Left renal cortex interstitium (tissue), 4 donors: ENCODE data around the gene TXNRD1. TPM values are rescaled to one million over a fixed set of nuclear protein-coding genes. Genes with fewer than 3 reads are reported as not detected.
"Not testable (repeated sequence)": the region's sequence is repeated elsewhere in the genome, so short reads cannot be mapped to it uniquely, and the experiment has no call there.

Experiments
- DNase-seq, 4 donors: peaks; one replicate each; pipeline ENCODE4 v3.0.0-alpha.2; 2013; ENCODE audit warnings: low read depth in 4 of 4, low spot score in 2 of 4, missing footprints in 1 of 4
- polyA plus RNA-seq, 4 donors: library from polyadenylated mRNA; unstranded; fragments of 120-200 nt; gene quantifications; one replicate each; pipeline ENCODE4 v1.2.1, GENCODE V29; 2013; ENCODE audit not compliant: insufficient read length in 4 of 4

Gene TXNRD1
- polyA plus RNA-seq, 4 donors = 52.2 to 73.7 (median 61.2) TPM

DNA sequence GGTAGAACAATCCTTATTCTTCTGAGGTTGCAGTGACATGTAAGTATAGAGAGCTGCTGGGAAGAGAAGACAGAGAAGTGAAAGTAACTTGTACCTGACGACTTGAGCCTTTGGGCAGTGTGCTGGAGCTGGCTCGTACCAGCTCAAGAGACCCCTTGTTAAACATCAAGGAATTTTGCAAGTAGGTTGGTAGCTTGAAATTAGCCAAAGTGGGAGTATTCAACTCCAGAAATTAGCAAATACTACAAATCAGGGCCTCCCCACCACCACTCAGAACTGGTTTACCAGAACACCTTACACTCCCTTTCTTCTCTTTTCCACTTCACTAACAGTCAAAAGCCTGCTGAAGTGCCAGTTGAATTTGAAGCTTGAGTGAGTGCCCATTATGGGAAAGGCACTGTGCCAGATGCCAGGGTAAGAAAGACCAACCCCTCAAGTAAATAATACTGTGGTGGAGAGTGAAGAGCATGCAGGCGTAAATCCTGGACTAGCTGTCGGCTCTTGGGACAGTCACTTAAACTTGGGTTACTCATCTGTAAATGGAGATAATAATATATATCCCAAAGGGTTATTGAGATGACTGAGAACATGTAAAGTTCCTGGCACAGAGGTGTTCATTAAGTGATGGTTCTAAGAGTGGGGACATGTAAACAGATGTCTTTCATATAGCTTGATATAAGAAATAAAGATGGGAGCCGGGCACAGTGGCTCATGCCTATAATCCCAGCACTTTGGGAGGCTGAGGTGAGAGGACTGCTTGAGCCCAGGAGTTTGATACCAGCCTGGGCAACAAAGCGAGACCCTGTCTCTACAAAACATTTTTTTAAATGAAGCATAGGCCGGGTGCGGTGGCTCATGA is 60.9 kb downstream of the TXNRD1 start:
- peak in 1 of 4 donors; percentile 50 for DNase-seq

DNA sequence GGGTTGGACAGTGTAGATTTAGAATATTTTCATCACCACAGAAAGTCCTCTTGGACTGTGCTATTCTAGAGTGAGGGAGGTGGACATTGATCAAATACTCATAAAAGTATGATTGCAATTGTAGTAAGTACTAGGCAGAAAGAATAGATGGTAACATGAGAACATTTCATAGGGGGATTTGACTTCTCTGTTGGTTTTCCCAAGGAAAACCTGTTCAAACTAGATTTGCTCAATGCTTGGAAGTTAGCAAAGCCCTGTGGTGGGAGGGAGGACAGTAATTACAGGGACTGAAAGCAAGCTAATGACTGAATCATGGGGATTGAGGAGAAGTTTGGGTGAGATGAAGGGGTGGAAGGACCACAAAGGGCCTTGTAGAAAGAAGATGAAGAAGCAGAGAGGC is 63.6 kb downstream of the TXNRD1 start:
- DNase-seq = no peak

DNA sequence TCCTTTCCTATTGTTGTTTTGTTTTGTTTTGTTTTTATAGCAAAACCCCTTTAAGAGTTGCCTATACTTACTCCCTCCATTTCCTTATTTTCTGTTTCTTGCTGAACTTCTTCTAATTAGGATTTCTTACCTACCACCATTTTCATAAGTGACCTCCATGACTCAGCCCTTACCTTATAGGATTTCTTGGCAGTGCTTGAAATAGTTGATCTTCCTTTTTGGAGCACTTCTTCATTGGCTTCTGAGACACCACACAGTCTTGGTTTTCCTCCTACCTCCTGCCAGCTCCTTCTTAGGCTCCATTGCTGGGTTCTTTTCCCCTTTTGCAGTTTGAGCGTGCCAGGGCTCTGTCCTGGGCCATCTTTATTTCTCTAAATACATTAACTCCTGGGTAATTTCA is 64.5 kb downstream of the TXNRD1 start:
- no peak for DNase-seq

DNA sequence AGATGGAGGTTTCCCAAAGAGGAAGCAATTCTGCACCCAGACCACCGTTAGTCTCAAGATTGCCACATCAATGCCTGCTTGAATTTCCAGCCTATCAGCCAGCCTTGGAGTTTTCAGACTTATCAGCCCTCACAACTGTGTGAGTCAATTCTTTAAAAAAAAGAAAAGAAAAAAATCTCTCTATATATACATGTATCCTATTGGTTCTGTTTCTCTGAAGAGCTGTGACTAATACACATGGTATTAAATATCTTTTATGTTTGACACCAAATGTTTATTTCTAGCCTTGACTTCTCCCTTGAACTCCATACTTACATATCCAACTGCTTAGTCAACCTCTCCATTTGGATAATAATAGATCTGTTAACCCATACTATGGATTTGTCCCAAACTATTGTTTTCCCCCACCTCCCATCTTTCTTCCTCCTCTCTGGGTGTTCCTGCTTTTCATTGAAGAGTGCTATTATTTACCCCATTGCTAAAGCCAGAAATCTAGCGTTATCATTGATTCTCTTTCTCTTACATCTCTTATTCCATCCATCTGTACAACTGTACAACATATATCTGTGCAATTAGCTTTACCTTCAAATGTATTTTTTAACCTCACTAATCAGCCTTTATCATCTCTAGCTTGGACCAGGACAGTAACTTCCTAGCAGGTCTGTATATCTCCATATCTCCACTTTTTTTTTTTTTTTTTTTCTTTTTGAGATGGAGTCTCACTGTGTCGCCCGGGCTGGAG is 65.3 kb downstream of the TXNRD1 start:
- DNase-seq = no peak

DNA sequence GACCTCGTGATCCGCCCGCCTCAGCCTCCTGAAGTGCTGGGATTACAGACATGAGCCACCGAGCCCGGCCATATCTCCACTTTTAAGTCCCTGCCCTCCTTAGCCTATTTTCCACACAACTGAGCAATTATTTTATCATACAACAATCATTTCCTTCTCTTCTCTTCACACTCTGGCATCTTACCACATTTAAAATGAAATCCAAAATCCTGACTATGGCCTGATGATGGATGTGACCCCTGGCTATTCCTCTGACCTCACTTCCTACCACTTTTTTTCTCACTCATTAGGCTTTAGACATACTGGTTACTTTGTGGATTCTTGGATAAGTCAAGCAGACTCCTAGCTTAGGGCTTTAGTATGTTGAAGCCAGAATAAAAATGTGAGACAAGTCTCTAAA is 66.1 kb downstream of the TXNRD1 start:
- no peak for DNase-seq

DNA sequence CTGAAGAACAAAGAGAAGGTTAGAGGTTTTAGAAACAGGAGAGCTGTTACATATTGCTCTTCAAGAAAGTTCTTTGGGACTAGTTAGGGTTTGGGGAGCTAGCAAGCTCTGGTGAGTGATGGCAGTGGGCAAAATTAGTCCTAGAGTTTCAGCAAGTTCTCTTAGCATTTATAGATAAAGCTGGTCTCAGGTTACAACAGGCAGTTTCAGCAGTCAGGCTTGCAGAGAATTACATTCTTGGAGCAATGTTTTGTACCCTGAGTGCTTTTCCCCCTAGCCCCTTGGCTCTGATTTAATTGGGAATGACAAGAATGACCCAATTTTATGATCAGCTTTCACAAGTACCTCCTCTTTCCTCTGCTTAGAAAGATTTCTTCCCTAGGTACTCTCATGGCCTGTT is 66.5 kb downstream of the TXNRD1 start:
- DNase-seq = no peak

DNA sequence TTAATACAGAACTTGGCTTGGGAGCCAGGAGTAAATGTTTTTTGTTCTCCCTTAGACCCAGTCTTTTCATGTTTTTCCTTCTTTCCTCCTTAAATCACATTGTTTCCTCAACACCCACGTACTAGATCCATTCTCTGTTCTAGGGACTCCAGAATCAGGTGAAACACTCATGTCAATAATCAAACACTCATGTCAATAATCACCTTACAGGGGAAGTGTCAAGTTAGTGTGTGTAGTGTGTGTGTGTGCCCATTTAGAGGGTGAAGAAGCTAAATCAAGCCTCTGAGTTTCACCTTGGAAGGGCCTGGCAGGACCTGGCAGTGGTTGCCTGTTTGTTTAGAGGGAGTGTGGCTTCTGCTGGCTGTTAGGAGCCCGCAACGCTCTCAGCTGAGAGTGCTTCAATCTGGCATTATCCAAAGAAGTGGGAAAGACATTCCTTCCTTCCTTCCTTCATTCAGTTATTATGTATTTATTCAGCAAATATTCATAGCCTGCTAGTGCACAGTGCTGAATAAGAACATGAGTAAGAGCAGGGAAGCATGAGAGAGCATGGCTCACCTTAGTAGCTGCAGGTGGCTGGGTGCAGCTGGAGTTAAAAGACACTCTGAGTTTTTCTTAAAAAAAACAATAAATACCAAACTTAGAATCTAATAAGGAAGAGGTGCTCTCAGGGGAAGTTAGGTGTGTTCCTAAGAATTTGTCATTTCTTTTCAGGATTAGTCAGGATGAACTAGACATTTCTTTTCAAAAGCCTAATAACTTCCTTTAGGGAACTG is 70.3 kb downstream of the TXNRD1 start:
- no peak for DNase-seq

DNA sequence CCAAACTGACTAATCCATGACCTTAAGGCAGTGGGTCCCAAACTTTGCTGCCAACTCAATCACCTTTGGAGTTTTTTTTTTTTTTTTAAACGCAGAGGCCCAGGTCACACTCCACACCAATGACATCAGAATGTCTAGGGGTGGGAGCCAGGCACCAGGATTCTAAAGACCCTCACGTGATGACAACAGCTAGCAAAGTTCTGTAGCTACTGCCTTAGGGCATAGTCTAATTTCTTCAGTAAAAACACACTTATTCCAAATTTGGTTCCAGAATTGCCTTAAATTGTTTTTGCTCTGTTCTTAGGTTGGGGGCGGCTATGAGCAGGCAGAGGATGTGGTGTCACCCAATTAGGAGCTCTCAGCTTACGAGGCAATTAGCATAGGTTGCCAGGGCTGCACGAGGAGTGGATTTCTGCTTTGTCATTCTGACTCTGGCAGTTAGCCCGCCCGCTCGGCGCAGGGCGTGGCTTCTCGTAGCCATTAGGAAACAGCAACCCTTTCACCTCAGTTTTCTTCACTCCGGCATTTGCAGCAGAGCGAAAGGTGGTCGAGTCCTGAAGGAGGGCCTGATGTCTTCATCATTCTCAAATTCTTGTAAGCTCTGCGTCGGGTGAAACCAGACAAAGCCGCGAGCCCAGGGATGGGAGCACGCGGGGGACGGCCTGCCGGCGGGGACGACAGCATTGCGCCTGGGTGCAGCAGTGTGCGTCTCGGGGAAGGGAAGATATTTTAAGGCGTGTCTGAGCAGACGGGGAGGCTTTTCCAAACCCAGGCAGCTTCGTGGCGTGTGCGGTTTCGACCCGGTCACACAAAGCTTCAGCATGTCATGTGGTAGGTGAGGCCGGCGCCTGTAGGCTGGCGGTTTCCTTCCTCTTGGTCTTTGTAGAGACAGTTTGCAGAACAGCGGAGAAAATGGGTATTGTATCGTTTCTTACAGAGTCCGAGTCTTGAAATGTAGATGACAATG is 71.2 kb downstream of the TXNRD1 start:
- DNase-seq = peak; percentile 81 to 94 (median 94)

DNA sequence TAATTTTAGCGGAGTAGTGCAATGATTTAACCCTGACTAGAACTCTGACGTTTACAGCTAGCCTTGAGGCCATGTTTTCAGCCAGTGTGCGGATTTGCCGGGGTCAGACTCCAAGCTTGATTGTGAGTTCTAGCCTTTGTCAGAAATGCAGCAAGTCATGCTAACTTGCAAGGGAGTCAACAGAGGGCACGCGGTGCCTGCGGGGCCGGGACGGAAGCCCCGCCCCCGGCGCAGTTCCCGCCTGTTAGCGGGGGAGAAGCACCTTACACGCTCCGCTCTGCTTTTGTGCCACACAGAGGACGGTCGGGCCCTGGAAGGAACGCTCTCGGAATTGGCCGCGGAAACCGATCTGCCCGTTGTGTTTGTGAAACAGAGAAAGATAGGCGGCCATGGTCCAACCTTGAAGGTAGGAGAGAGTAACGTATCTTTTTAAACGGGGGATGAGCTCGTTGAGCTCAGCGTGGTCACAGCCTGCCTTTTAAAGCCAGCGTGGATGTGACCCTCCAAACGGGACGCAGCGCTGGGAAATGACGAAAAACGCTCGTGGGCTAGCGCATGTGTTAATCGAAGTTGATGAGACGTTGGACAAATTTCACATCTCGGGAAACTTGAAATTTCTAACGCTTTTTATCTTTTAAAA is 73.2 kb downstream of the TXNRD1 start:
- peak; percentile 70 to 81 (median 76) for DNase-seq

DNA sequence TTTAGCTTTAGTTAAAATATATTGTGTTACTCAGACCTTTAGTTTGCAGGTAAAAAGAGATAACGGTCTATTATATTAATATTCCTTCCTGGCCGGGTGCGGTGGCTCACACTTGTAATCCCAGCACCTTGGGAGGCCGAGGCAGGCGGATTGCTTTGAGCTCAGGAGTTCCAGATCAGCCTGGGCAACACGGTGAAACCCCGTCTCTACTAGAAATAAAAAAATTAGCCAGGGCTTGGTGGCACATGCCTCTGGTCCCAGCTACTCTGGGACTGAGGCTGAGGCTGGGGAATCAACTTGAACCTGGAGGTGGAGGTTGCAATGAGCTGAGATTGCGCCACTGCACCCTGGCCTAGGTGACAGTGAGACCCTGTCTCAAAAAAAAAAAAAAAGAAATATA is 74.7 kb downstream of the TXNRD1 start:
- DNase-seq = no peak

DNA sequence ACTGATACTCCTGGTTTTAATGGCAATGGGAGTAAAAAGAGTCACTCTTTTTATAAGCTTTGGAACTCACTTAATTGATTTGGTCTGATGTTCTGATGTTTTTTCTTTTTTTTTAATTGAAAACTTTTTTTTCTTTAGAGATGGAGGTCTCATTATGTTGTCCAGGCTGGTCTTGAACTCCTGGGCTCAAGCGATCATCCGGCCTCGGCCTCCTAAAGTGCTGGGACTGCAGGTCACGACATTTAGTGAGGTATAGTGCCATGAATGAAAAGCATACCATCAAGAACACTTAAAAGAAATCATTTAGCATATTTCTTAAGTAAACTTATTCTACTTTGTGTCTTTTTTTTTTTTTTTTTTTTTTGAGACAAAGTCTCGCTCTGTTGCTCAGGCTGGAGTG is 75.3 kb downstream of the TXNRD1 start:
- DNase-seq = no peak

DNA sequence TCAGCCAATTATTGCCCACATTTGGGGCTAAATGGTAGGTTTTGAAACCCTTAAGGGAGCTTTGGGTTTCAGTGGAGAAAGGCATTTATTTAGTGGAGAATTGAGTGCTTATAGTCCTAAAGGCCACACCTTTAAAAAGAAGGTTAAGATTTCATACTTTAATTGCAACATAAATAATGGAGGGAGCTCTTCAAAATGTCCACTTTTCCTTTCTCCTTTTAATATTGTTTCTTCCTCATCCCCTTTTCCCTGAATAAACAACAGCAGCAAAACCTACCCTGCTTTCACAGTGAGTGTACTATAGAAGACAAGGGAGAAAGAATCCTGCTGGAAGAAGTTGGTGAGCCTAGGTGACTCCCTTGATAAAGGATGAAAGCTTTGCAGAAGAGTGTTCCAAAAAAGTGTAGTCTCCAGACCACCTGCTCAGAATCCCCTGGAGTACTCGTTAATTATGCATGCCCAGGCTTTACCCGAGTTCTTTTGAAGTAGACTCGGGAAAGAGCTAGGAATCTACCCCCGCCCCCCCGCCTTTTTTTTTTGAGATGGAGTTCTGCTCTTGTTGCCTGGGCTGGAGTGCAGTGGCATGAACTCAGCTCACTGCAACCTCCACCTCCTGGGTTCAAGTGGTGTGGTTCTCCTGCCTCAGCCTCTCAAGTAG is 76.4 kb downstream of the TXNRD1 start:
- DNase-seq = no peak

DNA sequence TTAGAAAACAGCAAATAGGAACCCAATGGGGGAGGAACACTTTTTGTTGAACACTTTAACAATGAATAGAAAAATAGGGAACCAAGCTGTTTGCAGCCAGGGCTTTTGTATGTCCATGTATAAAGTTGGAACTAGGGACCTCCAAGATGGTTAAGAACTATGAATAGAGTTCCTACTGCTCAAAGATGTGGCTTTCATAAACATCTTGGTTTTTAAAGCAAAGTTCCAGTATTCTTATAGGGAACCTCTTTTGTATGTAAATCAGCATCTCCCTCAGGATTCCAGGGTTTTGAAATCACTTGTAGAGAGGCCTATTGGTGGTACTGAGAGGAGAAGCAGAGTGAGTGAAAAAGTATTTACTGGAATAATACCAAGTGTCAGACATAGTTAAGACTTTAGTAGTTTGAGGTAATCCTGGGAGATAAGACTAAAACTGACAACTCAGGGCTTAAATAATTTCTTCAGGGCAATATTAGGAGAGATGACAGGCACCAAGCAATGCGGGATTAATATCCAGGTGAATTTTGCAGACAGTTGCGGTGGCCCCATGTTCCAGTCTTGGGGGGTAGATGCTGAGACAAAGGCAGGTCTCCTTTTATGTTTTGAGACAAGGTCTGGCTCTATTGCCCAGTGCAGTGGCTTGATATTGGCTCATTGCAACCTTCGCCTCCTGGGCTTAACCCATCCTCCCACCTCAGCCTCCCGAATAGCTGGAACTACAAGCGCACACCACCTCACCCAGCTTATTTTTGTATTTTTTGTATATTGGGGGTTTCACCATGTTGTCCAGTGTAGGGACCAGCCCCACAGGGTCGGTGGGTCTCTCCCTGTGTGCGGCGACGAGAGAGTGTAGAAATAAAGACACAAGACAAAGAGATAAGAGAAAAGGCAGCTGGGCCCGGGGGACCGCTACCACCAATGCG is 77.6 kb downstream of the TXNRD1 start:
- no peak for DNase-seq

DNA sequence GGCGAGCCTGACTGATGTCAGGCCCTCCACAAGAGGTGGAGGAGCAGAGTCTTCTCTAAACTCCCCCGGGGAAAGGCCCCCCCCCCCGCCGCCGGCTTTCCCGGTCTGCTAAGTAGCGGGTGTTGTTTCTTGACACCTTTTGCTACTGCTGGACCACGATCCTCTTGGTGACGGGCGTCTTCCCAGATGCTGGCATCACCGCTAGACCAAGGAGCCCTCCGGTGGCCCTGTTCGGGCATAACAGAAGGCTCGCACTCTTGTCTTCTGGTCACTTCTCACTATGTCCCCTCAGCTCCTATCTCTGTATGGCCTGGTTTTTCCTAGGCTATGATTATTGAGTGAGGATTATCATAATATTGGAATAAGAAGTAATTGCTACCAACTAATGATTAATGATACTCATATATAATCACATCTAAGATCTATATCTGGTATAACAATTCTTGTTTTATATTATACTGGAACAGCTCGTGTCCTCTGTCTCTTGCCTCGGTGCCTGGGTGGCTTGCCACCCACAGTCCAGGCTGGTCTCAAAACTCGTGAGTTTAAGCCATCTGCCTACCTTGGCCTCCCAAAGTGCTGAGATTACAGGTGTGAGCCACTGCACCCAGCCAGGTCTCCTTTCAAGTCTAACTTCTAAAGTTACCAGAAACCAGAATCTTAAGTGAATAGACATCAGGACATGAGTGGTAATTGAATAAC is 78.7 kb downstream of the TXNRD1 start:
- not testable (repeated sequence) for DNase-seq

DNA sequence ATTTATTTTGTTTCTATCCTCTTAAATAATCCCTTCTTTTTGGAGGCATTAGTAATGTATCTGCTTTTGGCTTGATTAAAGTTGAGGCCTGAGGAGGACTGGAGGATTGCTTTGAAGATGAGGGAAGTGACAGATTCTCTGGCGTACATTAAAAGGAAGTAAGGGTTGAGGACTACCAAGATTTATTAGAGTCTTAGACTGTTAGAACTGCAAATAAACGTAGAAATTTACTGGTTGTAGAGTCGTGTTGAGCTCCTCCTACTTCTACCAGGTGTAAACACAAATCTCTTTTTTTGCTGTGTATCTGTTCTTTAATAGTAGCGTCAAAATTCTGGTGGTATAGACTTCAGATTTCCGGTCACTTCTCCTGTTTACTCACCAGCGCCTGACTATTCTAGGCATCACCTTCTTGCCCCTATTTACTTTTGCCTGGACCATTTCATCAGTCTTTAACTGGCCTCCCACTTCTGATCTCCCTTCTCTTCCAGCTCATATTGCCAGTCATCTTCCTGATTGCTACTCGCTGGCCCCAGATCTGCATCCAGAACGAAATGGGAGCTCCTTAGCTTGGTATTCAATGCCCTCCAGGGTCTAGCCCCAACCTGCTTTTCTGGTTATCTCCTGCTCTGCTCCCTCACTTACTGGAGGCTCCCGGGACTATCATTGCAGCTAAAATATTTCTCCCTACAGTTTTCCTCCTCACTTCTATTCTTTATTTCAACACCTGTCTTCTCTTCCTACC is 79.5 kb downstream of the TXNRD1 start:
- no peak for DNase-seq

DNA sequence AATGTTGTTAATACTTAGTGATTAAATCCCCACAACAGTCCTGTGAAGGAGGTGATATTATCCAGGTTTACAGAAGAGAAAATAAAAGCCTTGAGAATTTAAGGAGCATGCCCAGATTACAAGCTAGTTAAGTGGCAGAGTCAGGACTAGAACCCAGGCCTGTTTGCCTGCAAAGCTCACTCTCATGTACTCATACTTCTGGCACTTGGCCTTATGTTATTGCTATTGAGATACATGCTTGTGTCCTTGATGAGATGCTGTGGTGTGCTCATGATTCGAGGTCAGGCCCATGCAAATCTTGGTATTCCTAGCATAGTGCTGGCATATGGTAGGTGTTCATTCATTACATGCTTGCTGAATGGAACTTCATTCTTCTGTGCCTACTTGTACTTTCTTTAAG is 80.4 kb downstream of the TXNRD1 start:
- DNase-seq = no peak

DNA sequence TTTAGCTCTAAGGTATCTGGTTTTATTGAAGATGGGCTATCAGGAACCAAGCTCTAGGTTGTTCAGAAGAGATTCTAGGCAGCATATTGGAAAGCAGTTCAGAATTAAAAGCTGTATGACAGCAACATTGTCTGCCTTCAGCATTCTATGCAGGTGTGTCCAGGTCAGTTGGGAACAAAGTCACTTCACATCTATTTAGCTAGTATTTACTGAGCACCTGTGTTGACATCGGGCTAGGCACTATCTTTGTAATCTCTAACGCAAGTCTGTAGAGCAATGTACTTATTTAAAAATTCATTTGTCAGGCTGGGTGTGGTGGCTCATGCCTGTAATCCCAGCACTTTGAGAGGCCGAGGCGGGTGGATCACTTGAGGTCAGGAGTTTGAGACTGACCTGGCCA is 81.1 kb downstream of the TXNRD1 start:
- DNase-seq = no peak
